SU-DHL-6 (cell line): ENCODE measurements around the gene CEP350.

Experiments used
- CTCF ChIP-seq: fragments of 200-600 bp; sonication (generic); IDR thresholded peaks from one replicate; pipeline ENCODE4 v1.5.1; 2017; ENCODE audit warnings: antibody characterized with exemption, mild to moderate bottlenecking, low read length, moderate library complexity; ENCODE audit not compliant: insufficient read depth, poor library complexity, severe bottlenecking
- EZH2phosphoT487 ChIP-seq: fragments of 200-600 bp; sonication (generic), shearing (Covaris generic); conservative IDR thresholded peaks from 2 replicates; pipeline ENCODE4 v1.6.1; 2018; ENCODE audit warnings: mild to moderate bottlenecking, antibody characterized with exemption, low read length, moderate library complexity, mixed read lengths

- TF ChIP-seq CTCF (no peak), EZH2phosphoT487 (no peak)
These were observed 85.4 kb downstream of the CEP350 start for GRCh38 chr1:180040034-180040433.
